ENCODE measurements around the gene GATA2. TPM values are rescaled to one million over a fixed set of nuclear protein-coding genes. Genes with fewer than 3 reads are reported as not detected.

Gene GATA2
- total RNA-seq, 1 experiment from 2014 or later, result 18.6 TPM

DNA sequence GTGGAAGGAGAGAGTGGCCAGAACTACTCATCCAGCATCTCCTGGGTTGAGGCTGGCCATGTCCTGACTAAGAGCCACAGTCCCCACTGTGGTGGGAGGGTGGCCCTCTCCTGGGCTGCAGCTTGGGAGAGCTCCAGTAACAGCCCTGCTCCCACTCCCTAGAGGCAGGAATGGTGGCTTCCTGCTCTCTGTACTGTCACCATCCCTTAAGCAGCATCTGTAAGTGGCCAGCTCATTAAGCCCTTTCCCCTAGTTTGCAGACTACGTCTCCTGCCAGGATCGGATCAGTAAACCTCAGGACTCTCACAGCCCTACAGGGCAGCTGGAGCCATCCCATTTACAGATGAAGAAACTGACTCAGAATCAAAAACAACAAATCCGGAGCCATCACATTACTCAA, 56.8 kb downstream of the GATA2 start:
- H3K4me2 ChIP-seq (ENCODE audit: low read length), result no peak overlapping the region
- peaks cover 9 to 30% of the 10 kb centered on the region in 2 experiments; a peak in 3 of 4 replicates for H3K4me1 ChIP-seq (ENCODE audit: control insufficient read depth in 1 of 2, insufficient read depth in 2 of 2, low read length in 2 of 2)

DNA sequence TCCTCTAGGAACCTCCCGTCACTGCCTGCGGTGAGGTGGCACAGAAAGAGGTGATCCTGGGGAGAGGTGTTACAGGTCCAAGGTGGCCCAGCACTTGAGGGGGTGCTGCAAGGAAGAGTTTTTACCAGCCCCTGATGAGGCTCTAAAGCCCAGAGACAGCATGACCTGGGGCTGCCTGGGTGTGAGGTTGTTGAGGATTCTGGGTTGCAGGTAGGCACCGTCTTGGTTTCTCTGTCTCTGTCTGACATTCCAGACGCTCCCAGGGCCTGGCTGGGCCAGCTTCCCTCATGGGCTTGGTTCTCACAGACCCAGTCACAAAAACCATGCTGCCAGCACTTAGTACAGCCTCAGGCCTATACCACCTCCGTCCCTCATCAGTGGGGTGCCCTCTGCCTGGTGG, 57.4 kb downstream of the GATA2 start:
- intact Hi-C loops (cut with micrococcal nuclease), result no loop called here
- no peak overlapping the region for H3K9ac ChIP-seq (ENCODE audit: low read length)
- H4K20me1 ChIP-seq (ENCODE audit: insufficient read depth), result no peaks in the 10 kb centered on the region
- ATAC-seq (no peak), DNase-seq (ENCODE audit: low read depth, low spot score) (no peak)
- no peaks in the 10 kb centered on the region for H3K9me3 ChIP-seq (ENCODE audit: control insufficient read depth in 1 of 2, insufficient read depth in 1 of 2, low read depth in 1 of 2, low read length in 2 of 2)
- H3K4me1 ChIP-seq (ENCODE audit: control insufficient read depth in 1 of 2, insufficient read depth in 2 of 2, low read length in 2 of 2), result peaks cover 9 to 30% of the 10 kb centered on the region in 2 experiments; a peak in 3 of 4 replicates
- no peak overlapping the region for H3K4me2 ChIP-seq (ENCODE audit: low read length)
- no peak overlapping the region for H3K27ac ChIP-seq (ENCODE audit: low read depth, low read length)
- CTCF ChIA-PET, result interaction anchor here (0.8 kb wide), 1 partner anchor 11 kb away, joined by 3 read pairs; no protein-coding TSS in a partner anchor
- H3K36me3 ChIP-seq (ENCODE audit: control insufficient read depth in 1 of 2, insufficient read depth in 2 of 2, low read length in 2 of 2), result no peaks in the 10 kb centered on the region
- BruUV-seq (replicated peaks), result no TSS peak
- H3K4me3 ChIP-seq (replicated peaks in 1 of 2; ENCODE audit: low read depth in 1 of 2, low read length in 2 of 2), result no peak overlapping the region
- POLR2A ChIA-PET, result no interaction called here
- no peaks in the 10 kb centered on the region for H3K9me2 ChIP-seq (ENCODE audit: insufficient read depth)
- no peaks in the 10 kb centered on the region for H3K27me3 ChIP-seq (ENCODE audit: insufficient read depth, low read length)
- no peaks in the 10 kb centered on the region for H3K79me2 ChIP-seq (ENCODE audit: insufficient read depth, low read length)
- TF ChIP-seq, protein P1, sequence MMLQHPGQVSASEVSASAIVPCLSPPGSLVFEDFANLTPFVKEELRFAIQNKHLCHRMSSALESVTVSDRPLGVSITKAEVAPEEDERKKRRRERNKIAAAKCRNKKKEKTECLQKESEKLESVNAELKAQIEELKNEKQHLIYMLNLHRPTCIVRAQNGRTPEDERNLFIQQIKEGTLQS (IDR thresholded peaks at IDR 0.05), result no peak
- TF ChIP-seq ELF1 (IDR thresholded peaks at IDR 0.05; ENCODE audit: borderline replicate concordance, low read depth) (no peak), JUND (IDR thresholded peaks at IDR 0.05) (no peak), YY1 (IDR thresholded peaks at IDR 0.05; ENCODE audit: extremely low read depth, insufficient replicate concordance, low read depth, low read length) (no peak), POLR2AphosphoS5 (IDR thresholded peaks at IDR 0.05; ENCODE audit: low read depth, low read length) (no peak)
- H2AFZ ChIP-seq (ENCODE audit: low read depth, low read length, poor library complexity, severe bottlenecking), result no peak overlapping the region
- RAD21 ChIA-PET (ENCODE audit: low non-redundant PET in 1 of 2, low total read pairs in 2 of 2, uncharacterized antibody in 2 of 2, unreplicated experiment in 2 of 2), result no interaction called here

More for the DNA sequence above, 56.8 kb downstream of the GATA2 start:
- BruUV-seq (replicated peaks), result no TSS peak
- no peak overlapping the region for H2AFZ ChIP-seq (ENCODE audit: low read depth, low read length, poor library complexity, severe bottlenecking)
- RAD21 ChIA-PET (ENCODE audit: low non-redundant PET in 1 of 2, low total read pairs in 2 of 2, uncharacterized antibody in 2 of 2, unreplicated experiment in 2 of 2), result no interaction called here
- H3K9me3 ChIP-seq (ENCODE audit: control insufficient read depth in 1 of 2, insufficient read depth in 1 of 2, low read depth in 1 of 2, low read length in 2 of 2), result no peaks in the 10 kb centered on the region
- H3K9me2 ChIP-seq (ENCODE audit: insufficient read depth), result no peaks in the 10 kb centered on the region
- DNase-seq (ENCODE audit: low read depth, low spot score) (no peak), ATAC-seq (no peak)
- H3K27ac ChIP-seq (ENCODE audit: low read depth, low read length), result no peak overlapping the region
- TF ChIP-seq ZFX (IDR thresholded peaks at IDR 0.05), result no peak
- no peak for TF ChIP-seq YY1 (IDR thresholded peaks at IDR 0.05; ENCODE audit: extremely low read depth, insufficient replicate concordance, low read depth, low read length)
- no peaks in the 10 kb centered on the region for H4K20me1 ChIP-seq (ENCODE audit: insufficient read depth)
- intact Hi-C loops (cut with micrococcal nuclease), result no loop called here
- no peaks in the 10 kb centered on the region for H3K27me3 ChIP-seq (ENCODE audit: insufficient read depth, low read length)
- CTCF ChIA-PET, result no interaction called here
- POLR2A ChIA-PET, result no interaction called here
- H3K36me3 ChIP-seq (ENCODE audit: control insufficient read depth in 1 of 2, insufficient read depth in 2 of 2, low read length in 2 of 2), result no peaks in the 10 kb centered on the region
- H3K4me3 ChIP-seq (replicated peaks in 1 of 2; ENCODE audit: low read depth in 1 of 2, low read length in 2 of 2), result no peak overlapping the region
- H3K9ac ChIP-seq (ENCODE audit: low read length), result no peak overlapping the region
- H3K79me2 ChIP-seq (ENCODE audit: insufficient read depth, low read length), result no peaks in the 10 kb centered on the region
